HG02943 (cell line): Measurements from ENCODE around the gene TRIM16.
A peak's percentile ranks its signal among the peaks of the same experiment; 100 is the strongest.
"Not testable (repeated sequence)": the region's sequence is repeated elsewhere in the genome, so short reads cannot be mapped to it uniquely, and the experiment has no call there.

Experiments
- ATAC-seq: cut with Tn5 transposase; IDR thresholded peaks from one replicate; pipeline ENCODE4 v1.9.1; 2021; ENCODE audit warnings: mild to moderate bottlenecking, low read depth, moderate library complexity; ENCODE audit not compliant: unreplicated experiment

The TRIM16 gene

DNA sequence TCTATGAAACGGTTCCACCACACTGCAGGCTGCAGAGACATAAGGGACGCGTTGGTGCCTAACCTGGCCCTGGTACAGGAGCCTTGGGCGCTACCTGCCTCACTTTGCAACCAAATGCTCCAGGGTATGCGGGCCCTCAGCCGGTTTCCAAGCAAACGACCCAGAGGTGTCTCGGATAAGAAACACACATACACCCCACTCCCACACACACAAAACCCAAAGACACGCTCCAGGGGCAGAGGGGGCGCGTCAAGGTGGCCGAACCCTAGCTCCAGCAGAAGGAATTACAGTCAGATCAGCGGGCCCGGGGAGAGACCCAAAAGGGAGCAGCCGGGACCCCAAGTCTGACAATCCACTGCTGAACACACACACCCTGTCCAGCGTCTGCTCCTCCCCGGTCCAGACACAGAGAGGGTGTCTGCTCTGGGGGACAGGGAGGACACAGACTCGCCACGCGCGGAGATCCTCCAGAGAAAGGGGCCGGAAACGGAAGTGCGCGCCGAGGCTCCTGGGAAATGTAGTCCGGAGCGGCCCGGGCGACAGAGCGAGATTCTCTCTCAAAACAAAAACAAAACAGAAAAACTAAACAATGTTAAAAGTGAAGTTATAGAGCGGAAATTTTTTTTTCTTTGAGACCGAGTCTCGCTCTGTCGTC is at the start of gene TRIM16:
Gene TRIM16 (minus strand): TSS at position 488 of the 655 bp plus-strand sequence. CDS start 32,702 bp downstream, outside the sequence.
- not testable (repeated sequence) for ATAC-seq

DNA sequence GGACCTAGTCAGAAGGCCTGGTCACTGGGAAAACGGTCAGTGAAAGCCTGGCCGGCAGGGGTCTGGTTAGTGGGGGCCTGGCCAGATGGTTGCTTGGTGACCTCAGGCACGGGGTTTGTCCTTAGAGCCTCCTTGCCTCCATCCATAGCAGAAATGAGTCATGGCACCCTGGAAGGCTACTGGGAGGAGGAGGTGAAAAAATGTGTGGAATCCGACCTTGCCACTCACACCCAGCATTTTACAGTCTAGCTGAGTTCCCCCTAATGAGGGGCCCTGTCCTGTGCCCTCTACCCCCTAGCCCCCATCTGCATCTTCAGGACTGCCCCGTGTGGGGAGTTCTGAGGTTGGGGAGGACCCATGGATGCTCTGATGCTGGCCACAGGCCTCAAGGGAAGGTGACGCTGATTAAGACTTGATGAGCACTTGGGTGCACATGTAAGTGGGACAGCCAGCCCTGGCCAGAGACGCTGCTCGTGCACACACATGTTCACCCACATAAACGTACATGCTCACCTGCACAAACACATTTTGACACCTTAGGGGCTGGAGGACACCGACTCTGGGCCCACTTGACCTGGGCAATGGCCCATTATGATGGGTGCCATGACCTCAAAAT is 49.2 kb upstream of the TRIM16 start:
- not testable (repeated sequence) for ATAC-seq

DNA sequence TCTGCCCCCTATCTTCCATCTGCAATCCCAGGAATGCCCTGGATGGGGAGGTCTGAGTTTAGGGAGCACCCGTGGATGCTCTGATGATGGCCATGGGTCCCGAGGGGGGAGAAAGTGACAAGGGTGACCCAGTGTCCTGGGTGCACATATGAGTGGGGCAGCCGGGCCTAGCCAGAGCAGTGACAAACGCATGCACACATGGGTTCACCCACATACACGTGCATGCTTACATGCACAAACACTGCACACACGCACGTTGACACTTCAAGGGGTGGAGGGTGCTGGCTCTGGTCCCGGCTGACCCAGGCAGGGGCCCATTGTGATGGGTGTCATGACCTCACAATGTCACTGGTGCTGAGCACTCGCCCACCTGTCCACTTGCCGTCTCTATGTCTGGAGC is 47.8 kb upstream of the TRIM16 start, which contains the start of gene TBC1D26:
Gene TBC1D26 (plus strand): TSS at position 384 of the 400 bp plus-strand sequence. CDS start 3,066 bp downstream, outside the sequence.
- not testable (repeated sequence) for ATAC-seq

DNA sequence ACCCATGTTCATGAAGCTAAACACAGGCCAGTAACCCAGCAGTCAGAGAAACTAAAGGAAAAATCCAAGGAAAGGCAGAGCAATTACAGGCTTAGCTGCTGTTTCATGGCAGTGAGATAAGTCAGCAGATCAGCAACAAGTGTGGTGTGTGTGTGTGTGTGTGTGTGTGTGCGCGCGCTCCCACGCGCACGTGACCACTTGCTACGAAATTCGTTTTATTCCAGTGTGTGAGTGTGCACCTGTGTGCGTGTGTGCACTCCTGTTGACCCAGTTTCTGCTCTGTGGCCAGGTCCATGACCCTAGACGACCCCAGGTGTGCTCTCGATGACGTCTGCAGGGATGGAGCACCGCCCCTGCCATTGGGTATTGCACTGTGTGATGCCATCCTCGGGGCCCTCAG is 46.4 kb upstream of the TRIM16 start:
- ATAC-seq, result not testable (repeated sequence)

DNA sequence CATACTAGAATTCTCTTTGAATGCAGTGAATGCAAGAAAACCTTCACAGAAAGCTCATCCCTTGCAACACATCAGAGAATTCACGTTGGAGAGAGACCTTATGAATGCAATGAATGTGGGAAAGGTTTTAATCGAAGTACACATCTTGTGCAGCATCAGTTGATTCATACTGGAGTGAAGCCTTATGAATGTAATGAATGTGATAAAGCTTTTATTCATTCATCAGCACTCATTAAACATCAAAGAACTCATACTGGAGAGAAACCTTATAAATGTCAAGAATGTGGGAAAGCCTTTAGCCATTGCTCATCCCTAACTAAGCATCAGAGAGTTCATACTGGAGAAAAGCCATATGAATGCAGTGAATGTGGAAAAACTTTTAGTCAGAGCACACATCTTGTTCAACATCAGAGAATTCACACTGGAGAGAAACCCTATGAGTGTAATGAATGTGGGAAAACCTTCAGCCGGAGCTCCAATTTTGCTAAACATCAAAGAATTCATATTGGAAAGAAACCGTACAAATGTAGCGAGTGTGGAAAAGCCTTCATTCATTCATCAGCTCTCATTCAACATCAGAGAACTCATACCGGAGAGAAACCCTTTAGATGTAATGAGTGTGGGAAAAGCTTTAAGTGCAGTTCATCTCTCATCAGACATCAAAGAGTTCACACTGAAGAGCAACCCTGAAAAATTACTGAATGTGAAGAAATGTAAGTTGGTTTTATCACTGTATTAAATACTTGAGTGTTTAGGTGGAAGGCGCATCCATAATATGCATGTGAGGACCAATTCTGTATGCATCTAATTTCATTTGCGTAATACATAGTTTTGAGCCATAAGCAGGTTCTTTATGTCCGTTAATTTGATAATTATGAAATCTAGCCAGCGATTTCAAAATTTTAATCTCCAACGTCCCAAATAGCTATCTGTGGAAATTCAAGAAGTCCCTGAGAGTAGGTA is 32.8 kb upstream of the TRIM16 start:
- not testable (repeated sequence) for ATAC-seq

DNA sequence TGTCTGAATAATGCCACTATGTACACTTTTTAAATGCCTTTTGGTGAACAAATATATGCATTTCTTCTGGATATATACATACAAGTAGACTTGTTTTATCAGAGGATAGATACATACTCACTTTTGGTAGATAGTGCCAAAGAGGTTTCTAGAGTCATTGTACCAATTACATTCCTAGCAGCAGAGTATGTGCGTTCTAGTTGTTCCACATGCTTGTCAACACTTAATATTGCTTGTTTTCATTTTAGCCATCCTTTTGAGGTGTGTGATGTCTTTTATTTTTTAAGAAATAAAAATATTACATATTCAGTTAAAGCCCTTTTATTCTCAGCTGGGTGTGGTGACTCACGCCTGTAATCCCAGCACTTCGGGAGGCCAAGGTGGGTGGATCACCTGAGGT is 24.8 kb upstream of the TRIM16 start:
- ATAC-seq, result not testable (repeated sequence)

DNA sequence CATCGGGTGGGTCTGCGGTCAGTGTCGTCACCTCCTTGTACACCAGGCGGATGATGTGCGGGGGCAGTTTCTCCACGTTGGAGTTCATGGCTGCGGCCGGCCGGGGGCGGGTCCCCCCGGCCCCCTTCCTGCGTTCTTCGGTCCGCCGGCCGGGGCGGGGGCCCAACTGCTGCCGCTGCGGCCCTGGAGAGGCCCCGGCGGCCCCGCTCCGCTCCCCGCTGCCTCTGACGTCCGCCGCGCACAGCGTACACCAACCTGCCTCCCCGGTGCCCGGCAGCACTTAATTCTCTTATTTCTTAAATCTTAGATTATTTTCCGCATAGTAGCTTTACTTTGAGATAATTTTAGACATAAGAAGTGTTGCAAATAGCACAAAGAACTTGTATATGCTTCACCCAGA is 20.7 kb upstream of the TRIM16 start:
- ATAC-seq, result not testable (repeated sequence)

DNA sequence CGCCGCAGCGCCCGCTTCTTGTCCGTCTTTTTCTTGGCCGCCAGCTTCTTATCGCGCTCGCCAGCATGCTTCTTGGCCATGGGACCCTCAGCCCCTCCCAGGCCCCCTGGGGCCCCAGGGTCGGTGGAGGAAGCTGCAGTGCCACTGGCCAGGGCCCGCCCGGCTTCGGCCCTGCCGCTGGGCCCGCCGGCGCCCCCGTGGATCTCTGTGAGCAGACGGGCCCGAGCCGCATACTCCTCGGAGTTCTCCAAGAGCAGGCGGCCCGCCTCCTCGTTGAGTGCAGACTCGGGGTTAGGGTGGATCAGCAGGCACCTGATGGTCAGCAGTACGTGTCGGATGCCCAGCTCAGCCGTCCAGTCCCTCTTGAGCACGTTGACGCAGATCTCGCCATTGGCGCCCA is 20.1 kb upstream of the TRIM16 start:
- ATAC-seq, result not testable (repeated sequence)

DNA sequence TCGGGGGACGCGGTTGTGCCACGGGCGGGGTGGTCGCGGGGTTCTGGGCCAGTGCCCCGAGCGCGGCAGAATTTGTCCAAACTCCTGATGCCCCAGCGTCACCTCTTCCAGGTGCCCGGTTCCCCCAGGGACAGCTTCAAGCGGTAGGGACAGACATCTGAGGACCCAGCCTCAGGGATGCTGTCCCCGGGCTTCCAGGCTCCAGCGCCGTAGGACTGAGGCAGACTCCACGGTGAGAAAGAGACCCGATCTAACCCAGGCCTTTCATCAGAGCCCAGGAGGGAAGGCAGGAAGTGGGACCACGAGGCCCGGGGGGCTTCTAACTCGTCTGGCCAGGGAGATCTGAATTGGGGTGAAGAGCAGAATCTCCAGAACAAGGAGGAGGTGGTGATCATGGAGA is 15.8 kb upstream of the TRIM16 start:
- ATAC-seq, result peak; percentile 7

DNA sequence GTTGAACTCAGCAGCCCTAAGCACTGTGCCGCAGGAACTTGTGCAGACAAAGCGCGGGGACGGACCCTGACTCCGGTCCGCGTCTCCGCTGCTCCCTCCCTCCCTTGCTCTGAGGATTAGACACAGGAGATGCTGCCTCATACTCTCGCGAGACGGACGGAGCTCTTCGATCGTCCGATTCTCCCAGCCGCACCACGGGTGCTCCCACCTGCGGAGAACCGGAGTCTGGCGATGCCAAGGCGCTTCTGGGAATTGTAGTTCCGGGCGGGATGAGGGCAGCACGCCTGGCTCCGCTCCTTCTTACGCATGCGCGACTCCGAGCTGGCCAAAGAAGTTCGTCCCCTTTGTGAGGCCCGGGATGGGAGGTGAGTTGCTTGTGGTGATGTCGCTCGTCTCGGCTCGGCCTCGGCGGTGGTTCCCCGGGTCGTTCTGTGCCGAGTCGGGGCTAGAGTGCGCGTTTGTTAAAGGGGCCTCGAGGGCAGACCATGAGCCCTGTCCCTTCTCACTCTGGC is 15.4 kb upstream of the TRIM16 start, which contains the start of gene ZNF286A:
Gene ZNF286A (plus strand): TSS at position 340 of the 512 bp plus-strand sequence. CDS start 578 bp downstream, outside the sequence.
- ATAC-seq, result peak; percentile 95

DNA sequence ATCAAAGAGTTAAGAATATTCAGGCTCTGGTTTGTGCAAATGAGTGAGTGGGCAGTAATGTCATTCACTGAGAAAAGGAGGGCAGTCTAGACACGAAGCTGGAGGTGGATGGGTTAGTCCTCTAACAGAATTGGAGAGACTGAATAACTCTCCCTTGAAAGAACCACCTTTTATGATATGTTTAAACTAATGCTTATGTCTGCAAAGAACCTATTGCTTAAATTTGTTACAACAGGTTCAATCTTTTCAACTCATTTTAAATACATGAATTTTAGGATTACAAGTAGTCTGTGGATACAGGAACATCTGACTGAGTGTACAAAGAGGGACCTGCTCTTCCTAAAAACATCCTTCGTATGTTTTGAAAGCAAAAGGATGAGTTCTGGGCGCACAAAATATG is 14.9 kb upstream of the TRIM16 start:
- ATAC-seq, result peak; percentile 9

DNA sequence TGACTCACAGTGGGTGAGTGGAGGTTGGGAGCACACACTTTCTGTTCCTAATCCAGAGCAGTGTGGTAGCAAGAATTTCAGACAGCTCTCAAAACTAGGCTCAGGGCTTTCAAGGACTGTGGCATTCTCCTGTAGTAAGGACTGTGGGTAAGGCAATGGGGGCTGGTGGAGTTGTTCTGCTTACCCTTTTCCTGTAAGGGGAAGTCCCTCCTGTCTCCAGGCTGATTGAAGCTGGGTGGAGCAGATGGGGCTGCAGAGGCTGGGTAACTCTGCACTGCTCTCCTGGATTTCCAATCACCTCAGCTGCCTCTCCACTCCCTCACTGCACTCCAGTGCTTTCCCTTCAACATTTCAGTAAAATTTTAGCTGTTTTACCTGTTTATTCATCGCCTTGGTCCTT is 3.4 kb upstream of the TRIM16 start:
- ATAC-seq, result not testable (repeated sequence)

DNA sequence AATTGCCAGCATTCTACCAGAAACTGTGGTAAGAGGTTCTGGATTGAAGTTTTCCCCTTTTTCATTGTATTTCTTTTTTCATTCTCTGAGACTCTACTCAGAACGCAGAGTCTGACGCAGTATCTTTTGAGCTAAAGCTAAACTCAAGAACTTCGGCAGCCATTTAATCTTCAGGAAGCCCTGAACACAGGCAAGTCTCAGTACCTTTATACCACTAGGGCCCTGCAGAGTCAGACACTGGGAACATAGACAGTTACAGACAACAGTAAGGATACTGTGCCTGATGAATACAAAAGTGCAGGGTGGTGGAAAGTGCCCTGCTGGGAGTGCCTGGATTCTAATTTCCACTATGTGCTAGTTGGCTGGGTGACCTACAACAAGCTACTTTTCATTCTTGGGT is 976 bp downstream of the TRIM16 start:
- not testable (repeated sequence) for ATAC-seq

DNA sequence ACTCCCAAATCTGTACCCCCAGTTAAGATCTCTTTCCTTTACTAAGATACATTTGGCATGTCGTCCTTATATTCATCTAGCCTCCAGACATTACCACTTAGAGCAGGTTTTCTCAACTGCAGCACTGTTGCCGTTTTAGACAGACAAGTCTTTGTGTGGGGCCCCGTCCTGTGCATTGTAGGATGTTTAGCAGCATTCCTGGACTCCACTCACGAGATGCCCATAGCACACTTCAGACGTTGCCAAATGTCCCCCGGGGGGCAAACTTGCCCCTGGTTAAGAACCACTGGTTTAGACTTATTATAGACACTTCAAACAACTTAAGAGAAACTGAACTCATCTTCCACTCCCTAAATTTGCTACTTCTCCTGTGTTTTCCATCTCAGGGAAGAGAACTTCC is 8.1 kb downstream of the TRIM16 start:
- not testable (repeated sequence) for ATAC-seq

DNA sequence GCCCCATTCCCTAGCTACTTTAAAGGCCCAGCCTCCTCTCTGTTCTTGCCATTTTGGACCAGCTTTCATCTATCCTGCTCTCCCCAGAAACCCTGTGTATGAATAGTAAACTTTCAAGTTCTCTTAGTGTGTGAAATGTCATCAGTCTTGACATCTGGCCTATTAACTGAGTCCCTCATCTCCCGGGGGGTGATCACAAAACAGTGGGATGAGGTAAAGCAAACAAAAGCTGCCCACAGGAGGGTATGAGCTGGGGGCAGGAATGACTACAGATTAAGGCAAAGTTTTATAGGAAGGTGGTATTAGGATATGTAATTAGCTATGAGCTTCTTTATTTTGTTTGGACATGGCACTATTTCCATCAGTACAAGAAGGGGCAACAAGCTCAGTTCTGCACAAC is 9.5 kb downstream of the TRIM16 start:
- not testable (repeated sequence) for ATAC-seq

DNA sequence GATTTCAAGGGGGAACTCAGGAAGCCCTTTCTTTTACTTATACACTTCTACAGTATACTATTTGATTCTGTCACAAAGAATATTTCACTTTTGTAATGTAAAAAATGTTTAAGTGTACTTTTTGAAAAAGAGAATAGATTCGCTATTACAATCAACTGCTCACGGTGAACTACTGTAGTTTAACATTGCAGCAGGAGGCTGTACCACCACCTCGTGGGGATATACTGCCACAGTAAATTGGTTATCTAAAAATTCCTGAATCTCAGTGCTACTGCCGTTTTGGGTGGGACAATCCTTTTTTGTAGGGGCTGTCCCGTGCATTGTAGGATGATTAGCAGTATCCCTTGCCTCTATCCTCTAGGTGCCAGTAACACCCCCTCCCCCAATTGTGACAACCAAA is 14.6 kb downstream of the TRIM16 start:
- not testable (repeated sequence) for ATAC-seq

DNA sequence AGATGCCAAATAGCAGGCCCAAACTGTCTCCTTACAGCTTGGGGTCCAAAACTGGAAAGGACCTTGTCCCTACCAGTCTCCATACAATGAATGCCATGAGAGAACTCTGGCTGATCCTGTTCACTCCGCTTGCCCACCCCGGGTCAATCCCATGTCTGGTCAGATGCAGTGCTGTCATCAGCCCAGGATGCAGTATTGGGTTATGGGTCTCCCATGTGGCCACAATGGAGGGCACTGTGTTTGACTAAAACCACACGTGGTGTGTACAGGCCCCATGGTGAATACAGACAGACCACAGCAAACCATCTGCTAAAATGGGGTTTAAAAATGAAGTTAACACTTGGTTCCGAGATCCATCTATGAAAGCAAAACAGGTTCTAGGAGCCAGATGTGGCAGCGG is 20.4 kb downstream of the TRIM16 start:
- no peak for ATAC-seq

DNA sequence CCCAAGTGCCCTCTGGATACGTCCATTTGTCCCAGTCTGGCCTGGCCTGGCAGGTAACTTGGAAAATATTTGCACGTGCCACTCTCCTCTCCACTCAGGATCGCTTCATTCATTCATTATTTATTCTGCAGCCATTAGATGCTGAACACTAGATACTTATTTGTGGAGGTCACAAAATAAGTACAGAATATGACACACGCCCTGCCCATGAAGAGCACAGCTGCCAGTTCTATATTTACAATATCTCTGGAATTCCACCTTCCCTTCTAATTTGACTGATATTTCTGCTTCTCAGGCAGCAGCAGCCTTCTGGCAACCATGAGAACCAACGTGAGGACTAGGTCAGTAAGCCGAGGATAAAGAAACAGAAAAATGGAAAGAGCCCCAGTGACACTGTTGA is 20.9 kb downstream of the TRIM16 start:
- ATAC-seq, result no peak

DNA sequence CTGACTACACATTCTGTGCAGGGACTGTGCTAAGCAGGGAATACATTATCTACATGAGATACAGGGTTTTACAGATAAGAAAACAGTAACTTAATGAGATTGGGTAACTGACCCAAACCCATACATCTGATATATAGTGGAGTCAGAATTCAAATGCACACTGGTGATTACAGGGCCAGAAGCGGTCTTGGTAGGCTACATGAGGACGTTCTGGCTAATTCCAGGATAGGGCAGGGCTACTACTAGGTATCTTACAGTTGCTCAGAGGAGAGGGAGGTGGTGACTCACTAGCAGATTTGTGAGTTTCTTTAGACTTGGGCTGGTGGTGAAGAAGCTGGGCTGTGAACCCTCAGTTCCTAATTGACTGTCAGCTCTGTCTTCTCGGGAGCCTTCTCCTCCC is 21.4 kb downstream of the TRIM16 start:
- ATAC-seq, result no peak

DNA sequence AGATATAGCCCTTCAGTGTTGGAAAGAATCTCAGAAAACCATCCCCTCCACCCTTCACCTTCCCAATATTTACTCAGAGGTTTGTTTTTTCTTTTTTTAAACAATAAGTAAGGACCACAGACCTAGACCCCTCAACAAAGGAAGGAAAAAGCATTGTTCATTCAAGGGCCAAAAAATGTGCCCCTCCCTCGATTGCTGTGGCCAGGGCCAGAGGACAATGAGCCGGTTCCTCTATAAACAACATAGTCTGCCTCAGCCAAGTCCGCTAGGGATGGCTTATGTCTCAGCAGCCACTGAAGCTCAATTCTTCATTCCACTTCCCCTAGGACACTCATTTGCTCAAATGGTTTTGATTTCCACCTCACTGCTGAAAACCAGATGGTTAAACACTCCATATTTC is 24.0 kb downstream of the TRIM16 start:
- ATAC-seq, result no peak

DNA sequence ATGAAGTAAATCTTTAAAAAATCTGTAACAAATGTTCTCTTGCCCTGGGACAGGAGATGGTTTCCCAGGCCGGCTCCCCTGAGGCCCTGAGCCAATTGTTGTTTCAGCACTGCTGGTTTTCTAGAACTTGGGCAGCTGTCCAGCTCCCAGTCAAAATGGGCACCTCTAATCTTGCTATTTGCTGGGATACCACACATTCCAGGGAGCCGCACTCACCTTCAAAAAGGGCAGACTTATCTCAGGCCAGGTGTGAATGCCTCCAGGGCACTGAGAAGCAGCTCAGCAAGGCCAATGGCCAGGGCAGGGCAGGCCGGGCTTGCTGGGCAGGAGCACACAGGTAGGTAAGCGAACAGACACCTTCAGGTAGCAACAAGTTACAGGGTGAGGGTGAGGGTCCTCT is 24.4 kb downstream of the TRIM16 start:
- no peak for ATAC-seq
